Kidney epithelial cell (primary cell): ENCODE results near the gene TMEM221. TPM values are rescaled to one million over a fixed set of nuclear protein-coding genes. Genes with fewer than 3 reads are reported as not detected.

ENCODE experiments used
- DNase-seq: peaks from one replicate; pipeline ENCODE4 v3.0.0-alpha.2; 2010; ENCODE audit warnings: low read depth
- H3K27me3 ChIP-seq: 2 replicates; pipeline ENCODE4 v1.6.0; 2011; ENCODE audit warnings: low read length; ENCODE audit not compliant: control insufficient read depth, insufficient read depth
- H3K36me3 ChIP-seq: 2 replicates; pipeline ENCODE4 v1.5.1; 2011; ENCODE audit warnings: low read length; ENCODE audit not compliant: control insufficient read depth, insufficient read depth
- H3K4me3 ChIP-seq: 2 replicates; pipeline ENCODE4 v1.5.1; 2011; ENCODE audit warnings: low read depth, mild to moderate bottlenecking, control low read depth, low read length
- CTCF ChIP-seq: IDR thresholded peaks from 2 replicates; pipeline ENCODE4 v1.5.1; 2011; ENCODE audit warnings: mild to moderate bottlenecking, moderate library complexity, low read length, control low read depth, inconsistent platforms; ENCODE audit not compliant: insufficient read depth, poor library complexity, severe bottlenecking
- total RNA-seq: library from RNA; depleted of rRNA; stranded (reverse); fragments of >200 nt; gene quantifications from 2 replicates; pipeline ENCODE4 v1.2.3, GENCODE V29; 2015

The TMEM221 gene
- 0.75 TPM in 1 of 2 replicates, not detected in the other for total RNA-seq

- Histone ChIP-seq H3K4me3 (peak within 1 kb of the TSS; percentile 27), H3K36me3 (no peaks in the 10 kb centered on the region), H3K27me3 (peaks cover 22% of the 10 kb centered on the region)
- DNase-seq, result no peak
- TF ChIP-seq CTCF, result peak; percentile 38
These were observed at the start of gene TMEM221 for GRCh38 chr19:17448131-17448967. Gene TMEM221, minus strand, starts transcription at chr19:17448668. Its CDS starts 206 bp downstream, at chr19:17448462.

DNA sequence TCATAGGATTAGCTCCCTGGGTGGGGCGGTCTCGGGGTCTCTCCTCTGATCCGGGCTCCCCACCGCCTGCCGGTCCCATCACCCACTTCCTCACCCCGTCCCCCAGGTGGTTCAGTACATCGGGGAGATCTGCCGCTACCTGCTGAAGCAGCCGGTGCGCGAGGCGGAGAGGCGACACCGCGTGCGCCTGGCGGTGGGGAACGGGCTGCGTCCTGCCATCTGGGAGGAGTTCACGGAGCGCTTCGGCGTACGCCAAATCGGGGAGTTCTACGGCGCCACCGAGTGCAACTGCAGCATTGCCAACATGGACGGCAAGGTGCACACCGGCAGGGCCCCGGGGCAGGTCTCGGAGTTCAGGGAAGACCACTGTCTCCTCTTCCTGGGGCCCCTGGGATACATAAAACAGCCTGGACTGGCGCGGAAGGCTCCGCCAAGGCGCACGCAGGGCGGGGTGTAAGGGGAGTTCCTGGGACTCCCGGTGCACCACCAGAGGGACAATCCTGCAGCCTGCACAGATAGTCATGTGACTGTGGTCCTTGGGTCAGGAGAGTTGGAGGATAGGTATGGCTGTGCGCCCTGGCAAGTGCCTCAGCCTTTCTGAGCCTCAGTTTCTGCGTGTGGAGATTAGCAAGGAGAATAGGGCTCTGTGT lies 48.8 kb upstream of the TMEM221 start:
- no peak for TF ChIP-seq CTCF
- Histone ChIP-seq H3K27me3 (peaks cover 2% of the 10 kb centered on the region), H3K36me3 (no peaks in the 10 kb centered on the region), H3K4me3 (no peak overlapping the region)
- no peak for DNase-seq

GRCh38 chr19:17496337-17496997 lies 48.0 kb upstream of the TMEM221 start:
- DNase-seq, result no peak
- TF ChIP-seq CTCF, result peak; percentile 98
- Histone ChIP-seq H3K27me3 (peaks cover 2% of the 10 kb centered on the region), H3K36me3 (no peaks in the 10 kb centered on the region), H3K4me3 (no peak overlapping the region)

DNA sequence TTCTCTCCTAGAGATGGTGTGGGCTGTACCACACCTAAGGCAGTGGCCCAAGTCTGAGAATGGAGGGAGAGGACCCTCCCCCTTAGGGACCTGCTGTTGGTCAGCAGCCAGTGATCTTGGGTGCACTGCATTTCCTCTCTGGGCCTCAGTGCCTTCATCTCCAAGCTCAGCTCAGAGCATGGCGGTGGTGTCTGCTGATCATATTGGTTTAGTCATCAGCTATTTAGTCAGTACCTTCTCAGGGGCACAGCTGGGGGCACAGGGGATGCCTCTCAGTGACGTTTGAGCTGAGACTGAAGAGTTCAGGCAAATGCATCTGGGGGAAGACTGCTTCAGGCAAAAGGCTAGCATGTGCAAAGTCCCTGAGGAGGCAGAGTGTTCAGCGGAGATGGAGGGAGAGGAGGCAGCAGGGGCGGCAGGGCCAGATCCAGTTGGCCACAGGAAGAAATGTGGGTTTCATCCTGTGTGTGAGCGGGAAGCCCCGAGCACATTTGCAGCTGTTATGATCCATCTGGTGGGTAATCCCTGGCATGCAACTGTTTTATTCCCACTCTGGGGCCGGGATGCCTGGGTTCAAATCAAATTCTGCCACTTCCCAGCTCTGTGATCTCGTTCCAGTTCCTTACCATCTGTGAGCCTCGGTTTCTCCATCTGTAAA lies 47.3 kb upstream of the TMEM221 start:
- H3K27me3 ChIP-seq, result peaks cover 2% of the 10 kb centered on the region
- no peak for TF ChIP-seq CTCF
- DNase-seq, result no peak
- no peaks in the 10 kb centered on the region for H3K36me3 ChIP-seq
- no peak overlapping the region for H3K4me3 ChIP-seq

DNA sequence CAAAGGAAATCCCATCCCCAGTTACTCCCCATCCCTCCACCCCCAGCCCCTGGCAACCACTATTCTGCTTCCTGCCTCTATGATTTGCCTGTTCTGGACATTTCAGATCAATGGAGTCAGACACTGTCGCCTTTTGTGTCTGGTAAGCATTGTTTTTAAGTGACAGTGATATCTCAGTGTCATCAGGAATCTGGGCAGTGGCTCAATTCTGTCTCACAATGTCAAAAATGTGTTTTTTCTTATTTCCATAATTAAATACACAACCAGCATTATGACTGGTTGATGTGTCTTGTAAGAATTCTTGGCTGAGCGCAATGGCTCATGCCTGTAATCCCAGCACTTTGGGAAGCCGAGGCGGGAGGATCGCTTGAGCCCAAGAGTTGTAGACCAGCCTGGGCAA lies 42.8 kb upstream of the TMEM221 start:
- Histone ChIP-seq H3K36me3 (no peaks in the 10 kb centered on the region), H3K4me3 (no peak overlapping the region), H3K27me3 (no peaks in the 10 kb centered on the region)
- no peak for TF ChIP-seq CTCF
- no peak for DNase-seq
